NCI-H1417 (cell line): ENCODE data around the gene TUBGCP6.
"Not testable (repeated sequence)": the region's sequence is repeated elsewhere in the genome, so short reads cannot be mapped to it uniquely, and the experiment has no call there.

ENCODE experiments used
- DNase-seq, 3 experiments: peaks; one replicate each; lab custom pipeline; 2025; lab: John Stamatoyannopoulos, UW

The TUBGCP6 gene

GRCh38 chr22:50210378-50211139 lies 34.3 kb downstream of the TUBGCP6 start:
- DNase-seq = no peak

GRCh38 chr22:50209893-50210292 lies 34.9 kb downstream of the TUBGCP6 start:
- DNase-seq = peak; percentile 1 to 46 (median 12)

GRCh38 chr22:50208939-50209892 lies 35.6 kb downstream of the TUBGCP6 start:
- DNase-seq = no peak

- DNase-seq = no peak
These were observed 36.3 kb downstream of the TUBGCP6 start for GRCh38 chr22:50208430-50208938.

- DNase-seq = no peak
These were observed 37.3 kb downstream of the TUBGCP6 start for GRCh38 chr22:50207383-50208140.

- DNase-seq = no peak
These were observed 38.2 kb downstream of the TUBGCP6 start for GRCh38 chr22:50206599-50206998.

GRCh38 chr22:50205781-50206569 lies 38.8 kb downstream of the TUBGCP6 start:
- DNase-seq = no peak

GRCh38 chr22:50204998-50205397 lies 39.8 kb downstream of the TUBGCP6 start:
- not testable (repeated sequence) for DNase-seq

- DNase-seq = no peak
These were observed 40.3 kb downstream of the TUBGCP6 start for GRCh38 chr22:50204571-50204970.

GRCh38 chr22:50203288-50203687 lies 41.5 kb downstream of the TUBGCP6 start:
- DNase-seq = no peak

GRCh38 chr22:50202130-50202666 lies 42.6 kb downstream of the TUBGCP6 start:
- peak in 1 of 3 experiments; percentile 14 for DNase-seq

GRCh38 chr22:50201191-50202129 lies 43.4 kb downstream of the TUBGCP6 start:
- DNase-seq = peak in 2 of 3 experiments; percentile 30 to 40

GRCh38 chr22:50200461-50201190 lies 44.2 kb downstream of the TUBGCP6 start, which contains the start of gene SELENOO:
Gene SELENOO (plus strand): TSS chr22:50201011. CDS start chr22:50201037, 26 bp downstream.
- DNase-seq = peak; percentile 48 to 82 (median 75)

GRCh38 chr22:50199829-50200460 lies 44.9 kb downstream of the TUBGCP6 start:
- peak in 1 of 3 experiments; percentile 20 for DNase-seq

- no peak for DNase-seq
These were observed 45.5 kb downstream of the TUBGCP6 start for GRCh38 chr22:50199251-50199721.

GRCh38 chr22:50198624-50199017 lies 46.2 kb downstream of the TUBGCP6 start:
- DNase-seq = no peak

- DNase-seq = no peak
These were observed 46.8 kb downstream of the TUBGCP6 start for GRCh38 chr22:50197856-50198623.
